SU-DHL-6 (cell line): ENCODE results near the gene ZNF740.

Experiments used
- H2AFZ ChIP-seq: fragments of 200-600 bp; sonication (generic); 2 replicates; pipeline ENCODE4 v1.6.1; 2014; ENCODE audit warnings: low read depth, mild to moderate bottlenecking, moderate library complexity, mixed read lengths, antibody characterized with exemption, low read length; ENCODE audit not compliant: severe bottlenecking
- H3F3A ChIP-seq: fragments of 200-600 bp; shearing (Covaris generic); 2 replicates; pipeline ENCODE4 v1.6.0; 2016; ENCODE audit warnings: antibody characterized with exemption, mild to moderate bottlenecking; ENCODE audit not compliant: insufficient read depth
- H3K27ac ChIP-seq: fragments of 200-600 bp; sonication (generic); 2 replicates; pipeline ENCODE4 v1.5.1; 2016; ENCODE audit warnings: low read depth, mild to moderate bottlenecking, low read length, moderate library complexity, mixed read lengths
- H3K27me3 ChIP-seq: fragments of 200-600 bp; sonication (generic), shearing (Covaris generic); 2 replicates; pipeline ENCODE4 v1.6.0; 2014; ENCODE audit warnings: mild to moderate bottlenecking, low read length
- H3K36me3 ChIP-seq: fragments of 200-600 bp; sonication (generic); 2 replicates; pipeline ENCODE4 v1.6.1; 2014; ENCODE audit warnings: mild to moderate bottlenecking, low read length, mixed read lengths
- H3K4me2 ChIP-seq: fragments of 300-600, 200-600 bp; shearing (Covaris generic), sonication (generic); 2 replicates; pipeline ENCODE4 v1.6.0; 2014; ENCODE audit warnings: low read length, low read depth, mild to moderate bottlenecking; ENCODE audit not compliant: poor library complexity, severe bottlenecking
- H3K4me3 ChIP-seq: fragments of 200-600 bp; sonication (generic); 2 replicates; pipeline ENCODE4 v1.5.1; 2014; ENCODE audit warnings: antibody characterized with exemption, low read length, mild to moderate bottlenecking, mixed read lengths; ENCODE audit not compliant: insufficient read depth, poor library complexity, severe bottlenecking
- H3K79me2 ChIP-seq: fragments of 200-600 bp; sonication (generic); 2 replicates; pipeline ENCODE4 v1.6.1; 2014; ENCODE audit warnings: mild to moderate bottlenecking, low read length, moderate library complexity; ENCODE audit not compliant: insufficient read depth
- H3K9ac ChIP-seq: fragments of 200-600 bp; sonication (generic); 2 replicates; pipeline ENCODE4 v1.7.0; 2014; ENCODE audit warnings: mild to moderate bottlenecking, low read length
- H3K9me2 ChIP-seq: fragments of 200-600 bp; sonication (generic); replicated peaks from 2 replicates; pipeline ENCODE4 v1.6.1; 2014; ENCODE audit warnings: low read length; ENCODE audit not compliant: insufficient read depth
- H3K9me3 ChIP-seq: fragments of 200-600 bp; sonication (generic); 2 replicates; pipeline ENCODE4 v1.6.1; 2014; ENCODE audit warnings: low read length, mixed read lengths; ENCODE audit not compliant: insufficient read depth
- H4K20me1 ChIP-seq: fragments of 200-600 bp; sonication (generic); 2 replicates; pipeline ENCODE4 v1.6.1; 2014; ENCODE audit warnings: low read depth, mild to moderate bottlenecking, antibody characterized with exemption, low read length, moderate library complexity, mixed read lengths
- CTCF ChIP-seq: fragments of 200-600 bp; sonication (generic); IDR thresholded peaks from one replicate; pipeline ENCODE4 v1.5.1; 2017; ENCODE audit warnings: antibody characterized with exemption, mild to moderate bottlenecking, low read length, moderate library complexity; ENCODE audit not compliant: insufficient read depth, poor library complexity, severe bottlenecking
- EZH2phosphoT487 ChIP-seq: fragments of 200-600 bp; sonication (generic), shearing (Covaris generic); conservative IDR thresholded peaks from 2 replicates; pipeline ENCODE4 v1.6.1; 2018; ENCODE audit warnings: mild to moderate bottlenecking, antibody characterized with exemption, low read length, moderate library complexity, mixed read lengths

ZNF740 gene

GRCh38 chr12:53236443-53237111 lies 56.1 kb downstream of the ZNF740 start:
- H4K20me1 ChIP-seq, result no peaks in the 10 kb centered on the region
- no peak for TF ChIP-seq EZH2phosphoT487
- no peak for TF ChIP-seq CTCF
- no peak overlapping the region for H3K9ac ChIP-seq
- H3F3A ChIP-seq, result no peaks in the 10 kb centered on the region
- no peak overlapping the region for H3K4me2 ChIP-seq
- no peaks in the 10 kb centered on the region for H3K79me2 ChIP-seq
- H3K9me2 ChIP-seq, result no peaks in the 10 kb centered on the region
- H3K27ac ChIP-seq, result no peak overlapping the region
- no peaks in the 10 kb centered on the region for H3K36me3 ChIP-seq
- H2AFZ ChIP-seq, result no peak overlapping the region
- no peaks in the 10 kb centered on the region for H3K9me3 ChIP-seq
- no peak overlapping the region for H3K4me3 ChIP-seq
- 0 out of 2 replicates have a peak, but pooled peaks cover 3% of the 10 kb centered on the region for H3K27me3 ChIP-seq

- Histone ChIP-seq H3K27me3 (0 out of 2 replicates have a peak, but pooled peaks cover 3% of the 10 kb centered on the region), H3K27ac (no peak overlapping the region)
Observed at GRCh38 chr12:53239643-53240258, 59.2 kb downstream of the ZNF740 start.

GRCh38 chr12:53241623-53242412 lies 61.3 kb downstream of the ZNF740 start:
- no peaks in the 10 kb centered on the region for H4K20me1 ChIP-seq
- H3K9me3 ChIP-seq, result no peaks in the 10 kb centered on the region
- no peaks in the 10 kb centered on the region for H3K9me2 ChIP-seq
- H2AFZ ChIP-seq, result no peak overlapping the region
- H3K9ac ChIP-seq, result no peak overlapping the region
- no peaks in the 10 kb centered on the region for H3K79me2 ChIP-seq
- H3K36me3 ChIP-seq, result no peaks in the 10 kb centered on the region
- no peak overlapping the region for H3K27ac ChIP-seq
- H3K4me2 ChIP-seq, result no peak overlapping the region
- 0 out of 2 replicates have a peak, but pooled peaks cover 2% of the 10 kb centered on the region for H3K27me3 ChIP-seq
- TF ChIP-seq EZH2phosphoT487 (no peak), CTCF (no peak)
- H3K4me3 ChIP-seq, result no peak overlapping the region
- no peaks in the 10 kb centered on the region for H3F3A ChIP-seq

More at GRCh38 chr12:53239643-53240258, 59.2 kb downstream of the ZNF740 start:
- no peaks in the 10 kb centered on the region for H3F3A ChIP-seq
- H3K79me2 ChIP-seq, result no peaks in the 10 kb centered on the region
- no peak overlapping the region for H2AFZ ChIP-seq
- no peaks in the 10 kb centered on the region for H3K9me2 ChIP-seq
- H3K4me3 ChIP-seq, result no peak overlapping the region
- no peak overlapping the region for H3K4me2 ChIP-seq
- H3K9me3 ChIP-seq, result no peaks in the 10 kb centered on the region
- no peaks in the 10 kb centered on the region for H4K20me1 ChIP-seq
- H3K36me3 ChIP-seq, result no peaks in the 10 kb centered on the region
- no peak overlapping the region for H3K9ac ChIP-seq
- no peak for TF ChIP-seq EZH2phosphoT487
- TF ChIP-seq CTCF, result no peak
